ENCODE measurements around the gene EFHD1. TPM values are rescaled to one million over a fixed set of nuclear protein-coding genes. Genes with fewer than 3 reads are reported as not detected.
"Not testable (repeated sequence)": the region's sequence is repeated elsewhere in the genome, so short reads cannot be mapped to it uniquely, and the experiment has no call there.

EFHD1 gene
- total RNA-seq, 2 experiments from 2014 or later: 6.0 to 6.6 TPM

DNA sequence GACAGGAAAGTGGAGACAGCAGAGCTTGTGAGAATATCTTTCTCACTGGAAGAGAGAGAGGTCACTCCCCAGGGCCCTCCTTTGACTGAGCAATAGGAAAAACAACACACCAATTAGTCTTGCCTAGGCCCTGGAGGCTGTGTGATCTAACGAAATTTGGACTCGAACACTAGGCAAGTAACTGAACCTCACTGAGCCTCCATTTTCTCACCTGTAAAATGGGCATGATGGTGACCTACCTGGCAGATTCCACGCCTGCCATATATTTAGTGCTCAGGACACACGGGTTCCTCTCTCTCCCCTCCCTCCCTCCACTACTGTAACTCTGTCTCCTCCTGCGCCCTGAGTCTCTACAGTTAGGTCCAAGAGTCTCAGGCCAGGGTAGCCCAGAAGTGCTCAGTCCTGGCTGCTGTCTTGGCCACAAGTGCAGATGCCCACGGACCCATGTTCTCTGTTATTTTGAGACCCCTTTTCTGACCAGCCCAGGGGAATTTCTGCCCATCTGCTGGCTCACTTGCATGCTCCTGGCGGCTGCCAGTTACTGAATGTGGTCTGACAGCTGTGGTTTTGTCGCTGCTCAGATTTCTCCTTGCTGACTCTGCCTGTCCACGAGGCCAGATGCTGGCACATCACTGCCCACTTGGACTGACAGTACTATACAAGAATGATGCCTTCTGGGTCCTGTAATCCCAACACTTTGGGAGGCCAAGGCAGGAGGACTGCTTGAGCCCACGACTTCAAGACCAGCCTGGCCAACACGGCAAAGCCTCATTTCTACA, 54.2 kb downstream of the EFHD1 start:
- CTCF ChIA-PET: no interaction called here
- Mint-ChIP-seq H3K27ac (no peak overlapping the region), H3K27me3 (ENCODE audit: low read depth) (peaks cover 3% of the 10 kb centered on the region), H3K4me3 (no peak overlapping the region), H3K4me1 (ENCODE audit: low read depth) (no peaks in the 10 kb centered on the region), H3K9me3 (ENCODE audit: insufficient read depth) (no peaks in the 10 kb centered on the region), H3K36me3 (ENCODE audit: low read depth) (no peaks in the 10 kb centered on the region)
- DNase-seq (no peak), ATAC-seq (no peak)
- POLR2A ChIA-PET: no interaction called here

DNA sequence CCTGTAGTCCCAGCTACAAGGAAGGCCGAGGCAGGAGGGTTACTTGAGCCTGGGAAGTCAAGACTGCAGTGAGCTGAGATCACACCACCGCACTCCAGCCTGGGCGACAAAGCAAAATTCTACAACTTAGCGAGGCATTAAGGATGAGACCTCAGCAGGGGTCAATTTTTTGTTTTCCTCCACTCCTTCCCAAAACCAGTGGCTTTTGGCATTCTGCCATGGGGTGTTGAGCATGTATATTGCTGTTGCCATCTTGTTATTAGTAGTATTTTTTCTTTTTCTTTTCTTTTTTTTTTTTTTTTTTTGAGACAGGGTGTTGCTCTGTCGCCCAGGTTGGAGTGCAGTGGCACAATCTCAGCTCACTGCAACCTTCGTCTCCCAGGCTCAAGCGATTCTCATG, 54.8 kb downstream of the EFHD1 start:
- Mint-ChIP-seq H3K27ac (no peak overlapping the region), H3K4me3 (no peak overlapping the region), H3K4me1 (ENCODE audit: low read depth) (no peaks in the 10 kb centered on the region), H3K9me3 (ENCODE audit: insufficient read depth) (no peaks in the 10 kb centered on the region), H3K27me3 (ENCODE audit: low read depth) (peaks cover 5% of the 10 kb centered on the region), H3K36me3 (ENCODE audit: low read depth) (no peaks in the 10 kb centered on the region)
- no peak for ATAC-seq
- no peak for DNase-seq
- ChIA-PET CTCF (no interaction called here), POLR2A (no interaction called here)

DNA sequence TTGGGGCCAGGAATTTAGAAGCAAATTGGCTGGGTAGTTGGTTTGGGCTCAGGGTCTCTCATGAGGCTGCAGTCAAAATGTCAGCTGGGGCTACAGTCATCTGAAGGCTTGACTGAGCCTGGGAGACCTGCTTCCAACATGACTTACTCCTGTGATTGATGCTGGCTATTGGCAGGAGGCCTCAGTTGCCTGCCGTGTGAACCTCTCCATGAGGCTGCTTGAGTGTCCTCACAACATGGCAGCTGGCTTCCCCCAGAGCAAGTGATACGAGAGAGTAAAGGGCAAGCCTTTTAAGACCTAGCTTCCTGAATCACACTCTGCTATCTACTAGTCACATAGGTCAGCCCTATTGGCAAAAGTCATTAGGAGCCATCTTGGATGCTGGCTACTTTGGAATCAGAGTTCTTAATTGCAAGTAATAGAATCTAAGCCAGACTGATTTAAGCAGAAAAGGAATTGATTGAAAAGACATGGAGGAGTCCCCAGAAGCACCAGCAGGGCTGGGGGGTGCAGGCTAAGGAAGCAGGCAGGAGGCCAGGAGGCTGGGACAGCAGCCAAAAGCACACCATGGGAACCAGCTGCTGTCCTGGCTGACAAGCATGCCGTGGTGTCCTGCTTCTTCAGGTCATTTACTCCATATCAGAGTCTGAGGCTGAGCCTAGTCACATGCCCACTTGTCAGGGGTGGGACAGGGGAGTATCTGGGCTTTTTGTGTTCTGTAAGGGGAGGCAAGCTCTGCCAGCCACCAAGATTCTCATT, 55.9 kb downstream of the EFHD1 start:
- CTCF ChIA-PET: no interaction called here
- peaks cover 2% of the 10 kb centered on the region for H3K27me3 Mint-ChIP-seq (ENCODE audit: low read depth)
- no peak for ATAC-seq
- DNase-seq: no peak
- H3K36me3 Mint-ChIP-seq (ENCODE audit: low read depth): no peaks in the 10 kb centered on the region
- no peaks in the 10 kb centered on the region for H3K9me3 Mint-ChIP-seq (ENCODE audit: insufficient read depth)
- H3K27ac Mint-ChIP-seq: no peak overlapping the region
- H3K4me1 Mint-ChIP-seq (ENCODE audit: low read depth): no peaks in the 10 kb centered on the region
- H3K4me3 Mint-ChIP-seq: no peak overlapping the region
- POLR2A ChIA-PET: no interaction called here

DNA sequence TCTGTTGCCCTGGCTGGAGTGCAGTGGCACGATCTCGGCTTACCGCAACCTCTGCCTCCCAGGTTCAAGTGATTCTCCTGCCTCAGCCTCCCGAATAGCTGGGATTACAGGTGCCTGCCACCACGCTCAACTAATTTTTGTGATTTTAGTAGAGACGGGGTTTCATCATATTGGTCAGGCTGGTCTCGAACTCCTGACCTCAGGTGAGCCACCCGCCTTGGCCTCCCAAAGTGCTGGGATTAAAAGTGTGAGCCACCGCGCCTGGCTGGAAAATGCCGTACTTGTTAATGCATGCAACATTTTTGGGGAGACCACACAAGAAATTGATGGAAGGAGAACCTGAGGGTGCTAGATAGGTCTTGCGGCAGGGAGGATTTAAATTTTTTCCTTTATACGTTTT, 57.7 kb downstream of the EFHD1 start:
- H3K27ac Mint-ChIP-seq; H3K9me3 Mint-ChIP-seq (ENCODE audit: insufficient read depth); ATAC-seq; H3K4me3 Mint-ChIP-seq; DNase-seq; POLR2A ChIA-PET; H3K36me3 Mint-ChIP-seq (ENCODE audit: low read depth); H3K4me1 Mint-ChIP-seq (ENCODE audit: low read depth); CTCF ChIA-PET; H3K27me3 Mint-ChIP-seq (ENCODE audit: low read depth): not testable (repeated sequence)

DNA sequence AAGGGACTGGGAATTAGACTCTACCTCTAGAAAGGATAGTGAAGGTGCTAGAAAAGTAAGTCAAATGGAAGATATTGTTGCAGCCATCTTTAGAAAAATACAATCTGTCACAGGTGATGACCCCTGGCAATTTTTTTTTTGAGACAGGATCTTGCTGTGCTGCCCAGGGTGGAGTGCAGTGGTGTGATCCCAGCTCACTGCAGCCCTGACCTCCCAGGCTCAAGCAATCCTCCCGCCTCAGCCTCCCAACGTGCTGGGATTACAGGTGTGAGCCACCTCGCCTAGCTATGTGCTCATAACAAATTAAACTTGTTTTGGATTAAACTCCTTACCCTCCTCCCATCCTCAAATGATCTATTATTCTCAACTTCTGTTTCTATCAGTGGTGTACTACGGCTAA, 59.9 kb downstream of the EFHD1 start:
- Mint-ChIP-seq H3K27ac (no peak overlapping the region), H3K27me3 (ENCODE audit: low read depth) (peaks cover 8% of the 10 kb centered on the region), H3K4me3 (no peak overlapping the region), H3K4me1 (ENCODE audit: low read depth) (peaks cover 8% of the 10 kb centered on the region), H3K36me3 (ENCODE audit: low read depth) (peaks cover 4% of the 10 kb centered on the region), H3K9me3 (ENCODE audit: insufficient read depth) (no peaks in the 10 kb centered on the region)
- ATAC-seq: no peak
- no peak for DNase-seq
- ChIA-PET CTCF (no interaction called here), POLR2A (no interaction called here)

DNA sequence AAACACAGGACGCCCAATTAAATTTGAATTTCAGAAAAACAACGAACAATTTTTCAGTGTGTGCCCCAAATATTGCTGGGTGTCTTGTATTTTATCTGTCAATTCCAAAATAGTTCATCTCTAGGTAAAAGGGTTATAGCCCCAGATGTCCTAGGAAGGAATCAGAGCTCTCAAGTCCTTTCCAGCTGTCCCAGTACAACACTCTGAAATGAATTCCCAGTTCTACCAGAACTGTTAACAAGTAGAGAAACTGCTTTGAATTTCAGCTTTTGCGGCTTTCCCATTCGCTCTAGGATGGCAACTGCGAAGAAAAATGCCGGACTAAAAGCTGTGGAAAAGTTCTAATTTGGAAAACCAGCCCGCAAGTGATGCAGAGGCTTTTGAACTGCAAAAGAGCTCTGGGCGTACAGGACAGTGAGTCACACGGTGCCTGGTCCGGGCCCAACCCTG, 63.2 kb downstream of the EFHD1 start:
- DNase-seq (no peak), ATAC-seq (no peak)
- CTCF ChIA-PET: interaction anchor here (1.0 kb wide), 1 partner anchor 92 kb away, joined by 3 read pairs; no protein-coding TSS in a partner anchor
- H3K9me3 Mint-ChIP-seq (ENCODE audit: insufficient read depth): no peaks in the 10 kb centered on the region
- H3K36me3 Mint-ChIP-seq (ENCODE audit: low read depth): peaks cover 27% of the 10 kb centered on the region
- H3K4me1 Mint-ChIP-seq (ENCODE audit: low read depth): peaks cover 30% of the 10 kb centered on the region
- H3K4me3 Mint-ChIP-seq: peak overlapping the region; percentile 90
- H3K27ac Mint-ChIP-seq: peak overlapping the region; percentile 72
- H3K27me3 Mint-ChIP-seq (ENCODE audit: low read depth): peaks cover 8% of the 10 kb centered on the region
- POLR2A ChIA-PET: interaction anchor here (1.2 kb wide), 1 partner anchor 76 kb away, joined by 3 read pairs; no protein-coding TSS in a partner anchor

DNA sequence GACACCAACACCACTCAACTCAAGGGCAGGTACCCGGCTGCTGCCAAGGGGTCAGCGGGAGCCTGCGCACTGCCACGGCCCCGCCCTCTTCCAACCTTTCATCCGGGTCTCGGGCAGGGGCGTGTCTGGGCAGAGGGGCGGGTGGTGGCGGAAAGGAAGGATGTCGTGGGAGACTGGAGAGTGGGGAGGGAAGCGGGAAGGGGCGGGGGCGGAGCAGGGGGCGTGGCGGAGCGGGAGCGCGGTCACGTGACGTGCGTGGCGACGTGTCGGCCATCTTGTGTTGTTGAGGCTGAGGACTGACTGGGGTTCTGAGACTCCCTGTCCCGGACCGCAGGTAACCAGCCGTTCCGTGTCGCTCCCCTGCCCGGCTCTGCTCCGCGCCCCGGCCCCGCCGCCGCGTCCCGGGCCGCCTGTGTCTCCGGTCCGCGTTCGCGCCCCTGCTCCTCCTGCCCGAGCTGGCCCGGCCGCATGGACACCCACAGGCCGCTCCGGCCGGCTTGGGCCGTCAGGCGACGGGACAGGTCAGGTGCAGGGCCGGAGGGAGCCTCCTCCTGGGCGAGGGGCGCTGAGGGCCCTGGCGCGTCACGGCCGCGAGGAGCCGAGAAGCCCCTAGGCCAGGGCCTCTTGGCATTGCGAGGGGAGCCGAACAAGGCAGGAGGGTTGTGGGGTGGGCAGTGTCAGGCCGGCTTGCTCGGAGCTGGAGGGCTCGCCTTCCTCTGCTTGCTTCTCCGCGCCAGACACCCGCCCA, 63.8 kb downstream of the EFHD1 start, which contains the start of gene GIGYF2:
Gene GIGYF2 (plus strand): TSS at position 273 of the 748 bp plus-strand sequence. CDS start 37,867 bp downstream, outside the sequence.
- no peaks in the 10 kb centered on the region for H3K9me3 Mint-ChIP-seq (ENCODE audit: insufficient read depth)
- peak; percentile 91 for ATAC-seq
- DNase-seq: peak; percentile 96
- peaks cover 31% of the 10 kb centered on the region for H3K4me1 Mint-ChIP-seq (ENCODE audit: low read depth)
- H3K27me3 Mint-ChIP-seq (ENCODE audit: low read depth): peaks cover 8% of the 10 kb centered on the region
- ChIA-PET CTCF (interaction anchor here (1.0 kb wide), 1 partner anchor 92 kb away, joined by 3 read pairs; no protein-coding TSS in a partner anchor), POLR2A (interaction anchor here (1.2 kb wide), 1 partner anchor 76 kb away, joined by 3 read pairs; no protein-coding TSS in a partner anchor)
- H3K36me3 Mint-ChIP-seq (ENCODE audit: low read depth): peaks cover 28% of the 10 kb centered on the region
- H3K4me3 Mint-ChIP-seq: peak within 1 kb of the TSS; percentile 90
- H3K27ac Mint-ChIP-seq: peak within 1 kb of the TSS; percentile 88

DNA sequence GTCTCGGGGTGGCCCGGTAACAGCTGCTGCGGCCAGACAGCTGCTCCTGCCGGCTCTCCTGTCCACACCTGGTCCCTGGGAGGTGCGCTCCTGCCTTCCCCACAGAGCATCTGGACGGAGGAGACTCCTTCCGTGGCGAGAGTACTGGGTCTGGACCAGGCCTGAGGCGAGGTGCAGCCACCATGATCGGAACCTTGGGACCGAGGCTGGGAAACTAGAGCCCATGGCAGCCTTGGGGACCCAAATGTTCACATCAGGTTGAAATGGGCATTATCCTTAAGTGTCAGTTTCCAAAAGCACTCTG, 64.4 kb downstream of the EFHD1 start:
- peaks cover 34% of the 10 kb centered on the region for H3K4me1 Mint-ChIP-seq (ENCODE audit: low read depth)
- H3K27me3 Mint-ChIP-seq (ENCODE audit: low read depth): peaks cover 8% of the 10 kb centered on the region
- H3K4me3 Mint-ChIP-seq: peak overlapping the region; percentile 90
- ChIA-PET CTCF (no interaction called here), POLR2A (interaction anchor here (1.2 kb wide), 1 partner anchor 75 kb away, joined by 3 read pairs; no protein-coding TSS in a partner anchor)
- H3K9me3 Mint-ChIP-seq (ENCODE audit: insufficient read depth): no peaks in the 10 kb centered on the region
- ATAC-seq: no peak
- DNase-seq: no peak
- H3K27ac Mint-ChIP-seq: peak overlapping the region; percentile 88
- H3K36me3 Mint-ChIP-seq (ENCODE audit: low read depth): peaks cover 31% of the 10 kb centered on the region

DNA sequence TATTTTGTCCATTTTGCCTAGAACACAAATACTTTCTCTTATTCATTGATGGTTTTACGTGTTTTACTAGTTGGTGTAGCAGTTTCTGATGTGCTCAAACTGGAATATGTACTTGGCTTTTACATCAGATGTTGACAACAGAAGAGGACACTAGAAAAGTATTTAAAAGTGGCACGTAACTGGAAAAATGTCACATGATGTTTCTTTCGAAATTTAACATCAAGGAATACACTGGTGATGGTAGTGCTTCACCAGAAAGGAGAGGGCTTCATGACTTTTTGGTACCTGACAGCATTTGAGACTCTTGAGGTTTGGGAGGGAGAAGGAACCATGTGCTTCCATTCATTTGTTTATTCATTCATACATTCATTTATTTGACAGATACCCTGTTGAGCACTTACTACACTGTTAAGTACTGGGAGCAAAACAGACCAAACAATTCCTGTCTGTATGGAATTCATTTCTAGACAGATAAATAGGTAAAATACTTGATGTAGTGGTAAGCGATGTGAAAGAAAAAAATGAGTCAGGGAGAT, 65.2 kb downstream of the EFHD1 start:
- POLR2A ChIA-PET: no interaction called here
- ATAC-seq (no peak), DNase-seq (no peak)
- peak overlapping the region; percentile 90 for H3K4me3 Mint-ChIP-seq
- CTCF ChIA-PET: no interaction called here
- peaks cover 6% of the 10 kb centered on the region for H3K27me3 Mint-ChIP-seq (ENCODE audit: low read depth)
- peak overlapping the region; percentile 32 for H3K27ac Mint-ChIP-seq
- peaks cover 34% of the 10 kb centered on the region for H3K36me3 Mint-ChIP-seq (ENCODE audit: low read depth)
- H3K4me1 Mint-ChIP-seq (ENCODE audit: low read depth): peaks cover 34% of the 10 kb centered on the region
- H3K9me3 Mint-ChIP-seq (ENCODE audit: insufficient read depth): no peaks in the 10 kb centered on the region

DNA sequence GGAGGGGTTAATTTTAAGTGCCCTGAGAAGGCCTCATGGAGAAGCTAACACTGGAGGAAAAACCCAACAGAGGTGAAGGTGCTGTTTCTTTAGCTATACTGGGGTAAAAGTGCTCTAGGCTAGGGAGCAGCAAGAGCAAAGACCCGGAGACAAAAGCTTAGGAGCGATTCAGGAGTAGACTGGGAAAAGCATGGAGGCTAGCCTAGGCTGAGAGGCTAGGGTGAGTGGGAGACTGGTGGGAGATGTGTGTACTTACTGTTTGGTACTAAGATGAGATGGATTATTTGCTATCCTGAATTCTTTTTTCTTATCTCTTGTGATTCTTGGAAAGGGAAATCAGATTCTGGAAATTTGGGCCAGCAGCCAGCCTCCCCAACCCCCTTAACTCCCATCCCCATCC, 65.7 kb downstream of the EFHD1 start:
- Mint-ChIP-seq H3K27ac (no peak overlapping the region), H3K9me3 (ENCODE audit: insufficient read depth) (no peaks in the 10 kb centered on the region)
- POLR2A ChIA-PET: interaction anchor here (0.6 kb wide), 1 partner anchor 444 kb away, joined by 3 read pairs; no protein-coding TSS in a partner anchor

DNA sequence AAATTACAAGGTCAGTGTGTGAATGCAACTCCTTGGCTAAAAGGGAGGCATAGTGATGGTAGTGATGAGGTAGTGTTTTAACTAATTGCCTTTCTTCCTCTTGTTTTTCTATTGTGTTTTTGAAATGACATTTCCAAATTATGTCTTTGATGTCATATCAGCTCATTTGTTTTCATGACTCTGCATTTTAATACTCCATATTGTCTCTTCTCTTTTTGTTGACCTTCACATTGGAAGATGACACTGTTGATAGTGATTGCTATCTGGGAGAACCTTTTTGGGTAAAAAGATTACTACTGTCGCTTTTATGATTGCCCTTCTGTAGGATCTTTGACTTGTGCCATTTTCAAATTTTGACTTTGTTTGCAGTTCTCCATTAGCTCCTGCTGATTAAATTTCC, 66.8 kb downstream of the EFHD1 start:
- Mint-ChIP-seq H3K9me3 (ENCODE audit: insufficient read depth) (no peaks in the 10 kb centered on the region), H3K27me3 (ENCODE audit: low read depth) (peaks cover 2% of the 10 kb centered on the region), H3K36me3 (ENCODE audit: low read depth) (peaks cover 46% of the 10 kb centered on the region), H3K4me1 (ENCODE audit: low read depth) (peaks cover 34% of the 10 kb centered on the region), H3K27ac (no peak overlapping the region), H3K4me3 (no peak overlapping the region)
- ChIA-PET CTCF (interaction anchor here (0.8 kb wide), 1 partner anchor 19 kb away, joined by 3 read pairs; no protein-coding TSS in a partner anchor), POLR2A (interaction anchor here (0.6 kb wide), 1 partner anchor 739 kb away, joined by 3 read pairs; the partner anchor contains the start of gene DIS3L2)
- DNase-seq (no peak), ATAC-seq (no peak)

More for the DNA sequence above, 65.7 kb downstream of the EFHD1 start:
- CTCF ChIA-PET: no interaction called here
- Mint-ChIP-seq H3K36me3 (ENCODE audit: low read depth) (peaks cover 38% of the 10 kb centered on the region), H3K4me3 (peak overlapping the region; percentile 90), H3K27me3 (ENCODE audit: low read depth) (peaks cover 6% of the 10 kb centered on the region), H3K4me1 (ENCODE audit: low read depth) (peaks cover 34% of the 10 kb centered on the region)
- DNase-seq (no peak), ATAC-seq (no peak)

All from activated CD8-positive, alpha-beta T cell treated with anti-CD3 and anti-CD28 coated beads, Interleukin-2, amount 10 ng/mL, durations not matched to agents 7 days and 5 days (primary cell).